HCT116 (cell line): ENCODE data around the gene CPED1. TPM values are rescaled to one million over a fixed set of nuclear protein-coding genes. Genes with fewer than 3 reads are reported as not detected.
"Not testable (repeated sequence)": the region's sequence is repeated elsewhere in the genome, so short reads cannot be mapped to it uniquely, and the experiment has no call there.

Source experiments
- ATAC-seq: fragments of 200-7000 bp; cut with Tn5 transposase; 2 replicates; pipeline ENCODE4 v1.9.1; 2020; ENCODE audit warnings: mild to moderate bottlenecking, moderate library complexity
- BruUV-seq: library from RNA; stranded (reverse); fragments of 400-500 nt; replicated peaks from 2 replicates; lab custom pipeline; 2021; lab: Mats Ljungman, UMichigan
- CTCF ChIA-PET: fragments of 300-600 bp; sonication (Branson Sonifier 250); formaldehyde crosslinking; loops from one replicate; lab custom pipeline; 2021; ENCODE audit warnings: antibody characterized with exemption; lab: Charles Lee
- POLR2A ChIA-PET: fragments of 300-600, 350-600 bp; sonication (Branson Sonifier 250); formaldehyde crosslinking; loops from one replicate; lab custom pipeline; 2021; ENCODE audit warnings: antibody characterized with exemption; lab: Charles Lee
- RAD21 ChIA-PET, 2 experiments: fragments of 300-600 bp; sonication (Branson Sonifier 250); formaldehyde crosslinking; loops; one replicate each; lab custom pipeline; 2023; ENCODE audit warnings: low total read pairs in 2 of 2; ENCODE audit not compliant: uncharacterized antibody in 2 of 2, unreplicated experiment in 2 of 2, low non-redundant PET in 1 of 2; lab: Charles Lee
- DNase-seq: peaks from one replicate; pipeline ENCODE4 v3.0.0-alpha.2; 2010; ENCODE audit warnings: low read depth, low spot score
- H2AFZ ChIP-seq: fragments of 200-600 bp; shearing (Covaris generic), sonication (generic); 2 replicates; pipeline ENCODE4 v1.6.1; 2017; ENCODE audit warnings: low read depth, mixed run types, mixed read lengths, antibody characterized with exemption, low read length; ENCODE audit not compliant: poor library complexity, severe bottlenecking
- H3K27ac ChIP-seq: 2 replicates; pipeline ENCODE4 v1.5.1; 2012; ENCODE audit warnings: low read depth, low read length
- H3K27me3 ChIP-seq: fragments of 200-600 bp; sonication (generic); 2 replicates; pipeline ENCODE4 v1.6.1; 2016; ENCODE audit warnings: mixed run types, low read length, mixed read lengths; ENCODE audit not compliant: insufficient read depth
- H3K36me3 ChIP-seq, 2 experiments: fragments of 200-500 bp in 1 of 2; fragments of 200-600 bp in 1 of 2; sonication (Bioruptor generic) in 1 of 2; sonication (generic) in 1 of 2; 2 replicates each; pipeline versions ENCODE4 v1.5.1 to v1.6.1; 2014 to 2016; ENCODE audit warnings: low read length in 2 of 2, inconsistent platforms in 1 of 2, mixed read lengths in 1 of 2, mixed run types in 1 of 2; ENCODE audit not compliant: insufficient read depth in 2 of 2, control insufficient read depth in 1 of 2
- H3K4me1 ChIP-seq, 2 experiments: fragments of 200-600 bp in 1 of 2; sonication (generic) in 1 of 2; 2 replicates each; pipeline versions ENCODE4 v1.5.1 to v1.6.1; 2012 to 2017; ENCODE audit warnings: low read length in 2 of 2, inconsistent platforms in 1 of 2, mild to moderate bottlenecking in 1 of 2, mixed read lengths in 1 of 2, mixed run types in 1 of 2, moderate library complexity in 1 of 2; ENCODE audit not compliant: insufficient read depth in 2 of 2, control insufficient read depth in 1 of 2
- H3K4me2 ChIP-seq: fragments of 200-600 bp; sonication (generic); 2 replicates; pipeline ENCODE4 v1.6.1; 2017; ENCODE audit warnings: mixed run types, low read length, mixed read lengths
- H3K4me3 ChIP-seq, 2 experiments: fragments of 200-600 bp in 1 of 2; sonication (generic) in 1 of 2; replicated peaks in 1 of 2; 2 replicates each; pipeline ENCODE4 v1.5.1; 2011 to 2016; ENCODE audit warnings: low read length in 2 of 2, control low read depth in 1 of 2, low read depth in 1 of 2, mild to moderate bottlenecking in 1 of 2, mixed read lengths in 1 of 2, mixed run types in 1 of 2
- H3K79me2 ChIP-seq: fragments of 200-600 bp; sonication (generic); 2 replicates; pipeline ENCODE4 v1.6.1; 2017; ENCODE audit warnings: mild to moderate bottlenecking, mixed run types, low read length, moderate library complexity, mixed read lengths; ENCODE audit not compliant: insufficient read depth
- H3K9ac ChIP-seq: fragments of 200-600 bp; sonication (generic); 2 replicates; pipeline ENCODE4 v1.6.1; 2016; ENCODE audit warnings: low read length, mixed read lengths
- H3K9me2 ChIP-seq: fragments of 200-600 bp; sonication (generic), shearing (Covaris generic); 2 replicates; pipeline ENCODE4 v1.6.1; 2017; ENCODE audit warnings: mixed run types, mild to moderate bottlenecking, moderate library complexity; ENCODE audit not compliant: insufficient read depth
- H3K9me3 ChIP-seq, 2 experiments: fragments of 200-500 bp in 1 of 2; fragments of 200-600 bp in 1 of 2; sonication (Bioruptor generic) in 1 of 2; sonication (generic) in 1 of 2; 2 replicates each; pipeline ENCODE4 v1.6.1; 2014 to 2017; ENCODE audit warnings: low read length in 2 of 2, mixed read lengths in 2 of 2, inconsistent platforms in 1 of 2, low read depth in 1 of 2, mild to moderate bottlenecking in 1 of 2, mixed run types in 1 of 2, moderate library complexity in 1 of 2; ENCODE audit not compliant: control insufficient read depth in 1 of 2, insufficient read depth in 1 of 2
- H4K20me1 ChIP-seq: fragments of 200-600 bp; sonication (generic), shearing (Covaris generic); 2 replicates; pipeline ENCODE4 v1.6.1; 2017; ENCODE audit warnings: mixed run types, mild to moderate bottlenecking, moderate library complexity; ENCODE audit not compliant: insufficient read depth
- EZH2phosphoT487 ChIP-seq: fragments of 200-600 bp; IDR thresholded peaks from 2 replicates; pipeline ENCODE4 v1.6.1; 2018; ENCODE audit warnings: antibody characterized with exemption, borderline replicate concordance
- SIN3A ChIP-seq: IDR thresholded peaks from 2 replicates; pipeline ENCODE4 v1.6.1; 2012; ENCODE audit warnings: low read depth
- TCF7L2 ChIP-seq: IDR thresholded peaks from 2 replicates; pipeline ENCODE4 v1.7.0; 2011; ENCODE audit warnings: borderline replicate concordance, inconsistent platforms; ENCODE audit not compliant: insufficient read depth, insufficient read length; ENCODE audit errors: extremely low read depth
- intact Hi-C: fragments of 100-400 bp; cut with micrococcal nuclease; formaldehyde crosslinking; loops from 2 replicates; pipeline ENCODE4 v1.10.0; 2022
- total RNA-seq: library from RNA; stranded (reverse); gene quantifications from one replicate; pipeline ENCODE4 v1.2.1, GENCODE V29; 2021; ENCODE audit not compliant: unreplicated experiment
- TF ChIP-seq, protein P1 (sequence below): IDR thresholded peaks from 2 replicates; pipeline ENCODE4 v1.6.1; 2012
- TF ChIP-seq, protein P2 (sequence below), 3 experiments: fragments of 200-600 bp in 1 of 3; sonication (generic) in 1 of 3; IDR thresholded peaks in 2 of 3; conservative IDR thresholded peaks in 1 of 3; 2 replicates each; pipeline ENCODE4 v1.5.1; 2012 to 2017; ENCODE audit warnings: low read depth in 2 of 3, low read length in 2 of 3, antibody characterized with exemption in 1 of 3, borderline replicate concordance in 1 of 3, control low read depth in 1 of 3, mild to moderate bottlenecking in 1 of 3, mixed read lengths in 1 of 3, mixed run types in 1 of 3, moderate library complexity in 1 of 3; ENCODE audit not compliant: insufficient read depth in 1 of 3
- TF ChIP-seq, protein P3 (sequence below): IDR thresholded peaks from 2 replicates; pipeline ENCODE4 v1.6.1; 2012

Gene CPED1
- total RNA-seq, 1 experiment from 2014 or later: 1.2 TPM

DNA sequence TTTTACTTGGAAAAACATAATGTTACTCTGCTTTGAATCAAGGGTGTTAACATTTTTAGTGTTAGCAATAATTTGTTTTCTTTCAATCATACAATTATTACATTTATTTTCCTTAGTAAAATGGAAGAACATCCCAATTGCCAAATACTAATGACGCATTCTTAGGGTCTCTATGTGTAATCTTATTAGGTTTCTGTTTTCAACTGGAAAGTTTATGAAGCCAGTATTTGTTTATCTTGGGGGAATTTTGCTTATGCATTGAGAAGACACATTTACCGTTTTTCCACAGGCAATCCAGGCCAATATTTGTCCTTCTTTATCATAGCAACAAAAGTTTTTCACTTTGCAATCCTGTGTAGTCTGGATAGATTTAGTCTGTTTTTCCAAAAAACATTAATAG, 134.5 kb downstream of the CPED1 start:
- no TSS peak for BruUV-seq
- Histone ChIP-seq H3K27me3 (no peaks in the 10 kb centered on the region), H3K9me2 (no peaks in the 10 kb centered on the region), H3K79me2 (no peaks in the 10 kb centered on the region), H3K27ac (no peak overlapping the region), H3K4me1 (peaks cover 4 to 17% of the 10 kb centered on the region in 2 experiments; a peak in 3 of 4 replicates), H3K36me3 (no peaks in the 10 kb centered on the region), H4K20me1 (no peaks in the 10 kb centered on the region), H3K4me3 (no peak overlapping the region), H2AFZ (no peak overlapping the region), H3K4me2 (no peak overlapping the region), H3K9me3 (no peaks in the 10 kb centered on the region), H3K9ac (no peak overlapping the region)
- POLR2A ChIA-PET: no interaction called here
- intact Hi-C loops: no loop called here
- TF ChIP-seq TCF7L2: no peak
- TF ChIP-seq SIN3A: no peak
- TF ChIP-seq EZH2phosphoT487: no peak
- TF ChIP-seq, protein P1, sequence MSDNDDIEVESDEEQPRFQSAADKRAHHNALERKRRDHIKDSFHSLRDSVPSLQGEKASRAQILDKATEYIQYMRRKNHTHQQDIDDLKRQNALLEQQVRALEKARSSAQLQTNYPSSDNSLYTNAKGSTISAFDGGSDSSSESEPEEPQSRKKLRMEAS: no peak
- TF ChIP-seq, protein P2, sequence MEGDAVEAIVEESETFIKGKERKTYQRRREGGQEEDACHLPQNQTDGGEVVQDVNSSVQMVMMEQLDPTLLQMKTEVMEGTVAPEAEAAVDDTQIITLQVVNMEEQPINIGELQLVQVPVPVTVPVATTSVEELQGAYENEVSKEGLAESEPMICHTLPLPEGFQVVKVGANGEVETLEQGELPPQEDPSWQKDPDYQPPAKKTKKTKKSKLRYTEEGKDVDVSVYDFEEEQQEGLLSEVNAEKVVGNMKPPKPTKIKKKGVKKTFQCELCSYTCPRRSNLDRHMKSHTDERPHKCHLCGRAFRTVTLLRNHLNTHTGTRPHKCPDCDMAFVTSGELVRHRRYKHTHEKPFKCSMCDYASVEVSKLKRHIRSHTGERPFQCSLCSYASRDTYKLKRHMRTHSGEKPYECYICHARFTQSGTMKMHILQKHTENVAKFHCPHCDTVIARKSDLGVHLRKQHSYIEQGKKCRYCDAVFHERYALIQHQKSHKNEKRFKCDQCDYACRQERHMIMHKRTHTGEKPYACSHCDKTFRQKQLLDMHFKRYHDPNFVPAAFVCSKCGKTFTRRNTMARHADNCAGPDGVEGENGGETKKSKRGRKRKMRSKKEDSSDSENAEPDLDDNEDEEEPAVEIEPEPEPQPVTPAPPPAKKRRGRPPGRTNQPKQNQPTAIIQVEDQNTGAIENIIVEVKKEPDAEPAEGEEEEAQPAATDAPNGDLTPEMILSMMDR (IDR thresholded peaks at IDR 0.05 in 2 of 3, conservative IDR thresholded peaks at IDR 0.05 in 1 of 3; ENCODE audit: borderline replicate concordance in 1 of 3, insufficient read depth in 1 of 3, low read depth in 2 of 3, low read length in 2 of 3): no peak
- TF ChIP-seq, protein P3, sequence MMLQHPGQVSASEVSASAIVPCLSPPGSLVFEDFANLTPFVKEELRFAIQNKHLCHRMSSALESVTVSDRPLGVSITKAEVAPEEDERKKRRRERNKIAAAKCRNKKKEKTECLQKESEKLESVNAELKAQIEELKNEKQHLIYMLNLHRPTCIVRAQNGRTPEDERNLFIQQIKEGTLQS: no peak
- ATAC-seq (no peak), DNase-seq (no peak)
- CTCF ChIA-PET: interaction anchor here (1.0 kb wide), 1 partner anchor 871 kb away, joined by 4 read pairs; no protein-coding TSS in a partner anchor
- RAD21 ChIA-PET: no interaction called here

DNA sequence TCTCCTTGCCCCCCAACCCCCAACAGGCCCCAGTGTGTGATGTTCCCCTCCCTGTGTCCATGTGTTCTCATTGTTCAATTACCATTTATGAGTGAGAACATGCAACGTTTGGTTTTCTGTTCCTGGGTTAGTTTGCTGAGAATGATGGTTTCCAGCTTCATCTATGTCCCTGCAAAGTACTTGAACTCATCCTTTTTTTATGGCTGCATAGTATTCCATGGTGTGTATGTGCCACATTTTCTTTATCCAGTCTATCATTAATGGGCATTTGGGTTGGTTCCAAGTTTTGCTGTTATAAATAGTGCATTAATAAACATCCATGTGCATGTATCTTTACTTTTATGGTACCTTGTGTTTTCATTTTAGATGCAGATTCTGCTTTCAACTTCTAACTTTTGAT, 136.9 kb downstream of the CPED1 start:
- H3K27ac ChIP-seq, H3K36me3 ChIP-seq, ATAC-seq, DNase-seq, POLR2A ChIA-PET, H3K79me2 ChIP-seq, H3K4me3 ChIP-seq, RAD21 ChIA-PET, H3K9me2 ChIP-seq, H3K9me3 ChIP-seq, H4K20me1 ChIP-seq, H3K4me2 ChIP-seq, H3K27me3 ChIP-seq, BruUV-seq, H2AFZ ChIP-seq, H3K9ac ChIP-seq: not testable (repeated sequence)
- CTCF ChIA-PET: interaction anchor here (0.8 kb wide), 1 partner anchor 869 kb away, joined by 3 read pairs; no protein-coding TSS in a partner anchor
- intact Hi-C loops: loop anchor here (5.0 kb wide), 1 partner anchor 207 kb away; no protein-coding TSS in a partner anchor
- peaks cover 4 to 28% of the 10 kb centered on the region in 2 experiments; a peak in 3 of 4 replicates for H3K4me1 ChIP-seq
